NT2/D1 (cell line): ENCODE results near the gene LAMC1.
A peak's percentile ranks its signal among the peaks of the same experiment; 100 is the strongest.

ENCODE experiments used
- DNase-seq: peaks from one replicate; pipeline ENCODE4 v3.0.0-alpha.2; 2011; ENCODE audit warnings: low read depth, low spot score
- H3K27me3 ChIP-seq: 2 replicates; pipeline ENCODE4 v1.6.0; 2011; ENCODE audit warnings: mild to moderate bottlenecking; ENCODE audit not compliant: insufficient read length, insufficient read depth
- H3K36me3 ChIP-seq: 2 replicates; pipeline ENCODE4 v1.6.1; 2011; ENCODE audit warnings: mild to moderate bottlenecking, low read length, mixed read lengths; ENCODE audit not compliant: insufficient read depth, insufficient read length
- H3K4me1 ChIP-seq: 2 replicates; pipeline ENCODE4 v1.5.1; 2011; ENCODE audit not compliant: insufficient read depth, insufficient read length
- H3K4me3 ChIP-seq: 2 replicates; pipeline ENCODE4 v1.5.1; 2011; ENCODE audit warnings: low read depth; ENCODE audit not compliant: insufficient read length
- H3K9ac ChIP-seq: 2 replicates; pipeline ENCODE4 v1.6.0; 2011; ENCODE audit warnings: low read depth; ENCODE audit not compliant: insufficient read length
- H3K9me3 ChIP-seq: 2 replicates; pipeline ENCODE4 v1.5.1; 2011; ENCODE audit warnings: mild to moderate bottlenecking, low read length; ENCODE audit not compliant: insufficient read depth
- SUZ12 ChIP-seq: IDR thresholded peaks from 2 replicates; pipeline ENCODE4 v1.6.1; 2011; ENCODE audit not compliant: insufficient read length, insufficient read depth; ENCODE audit errors: extremely low read depth
- YY1 ChIP-seq: IDR thresholded peaks from 2 replicates; pipeline ENCODE4 v1.6.1; 2011; ENCODE audit not compliant: insufficient read length, insufficient read depth
- ZNF274 ChIP-seq: IDR thresholded peaks from 2 replicates; pipeline ENCODE4 v1.6.1; 2011; ENCODE audit warnings: mild to moderate bottlenecking, low read depth, low read length

The LAMC1 gene

GRCh38 chr1:183155939-183156338 lies 132.7 kb downstream of the LAMC1 start:
- no peak overlapping the region for H3K9ac ChIP-seq
- TF ChIP-seq SUZ12, result no peak
- no peak for TF ChIP-seq ZNF274
- TF ChIP-seq YY1, result no peak

GRCh38 chr1:183159960-183160359 lies 136.7 kb downstream of the LAMC1 start:
- no peaks in the 10 kb centered on the region for H3K9me3 ChIP-seq
- no peak for DNase-seq
- H3K36me3 ChIP-seq, result no peaks in the 10 kb centered on the region
- H3K27me3 ChIP-seq, result no peaks in the 10 kb centered on the region
- TF ChIP-seq SUZ12, result no peak
- no peak for TF ChIP-seq ZNF274
- TF ChIP-seq YY1, result no peak
- peaks cover 2% of the 10 kb centered on the region for H3K4me1 ChIP-seq
- H3K4me3 ChIP-seq, result no peak overlapping the region
- H3K9ac ChIP-seq, result no peak overlapping the region

More at GRCh38 chr1:183155939-183156338, 132.7 kb downstream of the LAMC1 start:
- H3K27me3 ChIP-seq, result no peaks in the 10 kb centered on the region
- no peaks in the 10 kb centered on the region for H3K9me3 ChIP-seq
- H3K36me3 ChIP-seq, result no peaks in the 10 kb centered on the region
- H3K4me3 ChIP-seq, result no peak overlapping the region
- H3K4me1 ChIP-seq, result peaks cover 2% of the 10 kb centered on the region
- no peak for DNase-seq

DNA sequence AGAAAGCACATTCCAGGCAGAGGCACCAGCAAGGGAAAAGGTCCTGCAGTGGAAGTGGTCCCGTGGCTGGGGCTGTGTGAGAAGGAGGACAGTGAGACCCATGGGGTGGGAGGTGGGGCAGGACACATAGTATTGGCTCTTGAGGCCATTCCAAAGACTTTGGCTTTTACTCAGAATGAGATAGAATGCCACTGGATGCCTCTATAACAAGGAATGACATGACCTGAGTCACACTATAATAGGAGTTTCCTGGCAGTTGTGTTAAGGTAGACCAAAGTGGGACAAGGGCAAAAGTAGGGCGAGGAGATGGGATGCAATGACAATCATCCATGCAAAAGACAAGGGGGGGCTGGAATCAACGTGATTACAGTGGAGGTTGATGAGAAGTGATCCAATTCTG lies 138.2 kb downstream of the LAMC1 start:
- H3K36me3 ChIP-seq, result no peaks in the 10 kb centered on the region
- no peak overlapping the region for H3K9ac ChIP-seq
- H3K4me1 ChIP-seq, result peaks cover 2% of the 10 kb centered on the region
- no peaks in the 10 kb centered on the region for H3K27me3 ChIP-seq
- TF ChIP-seq YY1 (no peak), SUZ12 (no peak), ZNF274 (no peak)
- no peak for DNase-seq
- H3K4me3 ChIP-seq, result no peak overlapping the region
- no peaks in the 10 kb centered on the region for H3K9me3 ChIP-seq

DNA sequence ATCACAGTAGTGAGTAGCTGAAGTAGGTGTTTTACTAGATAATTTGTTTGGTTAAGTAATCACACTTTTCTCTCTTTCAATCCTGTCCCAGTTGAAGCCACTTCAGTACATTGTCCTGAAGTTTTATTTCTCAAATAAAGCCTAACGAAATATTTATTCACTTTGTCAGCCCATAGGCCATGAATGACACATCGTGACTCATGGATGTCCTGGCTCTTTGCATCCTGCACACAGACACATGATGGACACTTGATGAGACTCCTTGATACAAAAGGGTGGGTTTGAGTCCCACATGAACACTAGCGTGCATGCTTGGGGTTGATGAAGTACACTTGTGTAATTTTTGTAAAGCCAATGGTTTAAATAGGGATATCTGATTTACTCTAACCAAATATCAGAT lies 140.1 kb downstream of the LAMC1 start:
- no peaks in the 10 kb centered on the region for H3K36me3 ChIP-seq
- TF ChIP-seq YY1, result no peak
- TF ChIP-seq SUZ12, result no peak
- TF ChIP-seq ZNF274, result no peak
- H3K27me3 ChIP-seq, result no peaks in the 10 kb centered on the region
- peaks cover 2% of the 10 kb centered on the region for H3K4me1 ChIP-seq
- no peaks in the 10 kb centered on the region for H3K9me3 ChIP-seq
- no peak overlapping the region for H3K4me3 ChIP-seq
- H3K9ac ChIP-seq, result no peak overlapping the region
- DNase-seq, result no peak

DNA sequence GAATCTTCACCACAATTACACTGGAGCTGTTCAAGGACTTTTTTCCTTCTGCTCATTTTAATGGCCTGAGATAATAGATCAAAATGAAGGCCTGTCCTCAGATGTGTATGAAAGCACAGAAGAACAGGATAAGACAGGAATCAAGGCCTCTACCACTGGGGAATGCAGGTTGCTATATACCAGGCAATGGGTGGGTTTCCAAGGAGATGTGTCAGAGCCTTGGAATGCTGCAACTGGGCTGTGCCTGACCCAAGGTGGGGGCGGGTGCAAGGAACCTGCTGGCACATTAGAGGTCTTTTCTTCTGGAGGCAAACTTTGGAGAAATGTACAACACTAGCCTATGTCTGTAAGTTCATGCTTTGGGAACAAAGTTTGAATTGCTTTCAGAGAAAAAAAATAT lies 141.1 kb downstream of the LAMC1 start:
- no peaks in the 10 kb centered on the region for H3K27me3 ChIP-seq

DNA sequence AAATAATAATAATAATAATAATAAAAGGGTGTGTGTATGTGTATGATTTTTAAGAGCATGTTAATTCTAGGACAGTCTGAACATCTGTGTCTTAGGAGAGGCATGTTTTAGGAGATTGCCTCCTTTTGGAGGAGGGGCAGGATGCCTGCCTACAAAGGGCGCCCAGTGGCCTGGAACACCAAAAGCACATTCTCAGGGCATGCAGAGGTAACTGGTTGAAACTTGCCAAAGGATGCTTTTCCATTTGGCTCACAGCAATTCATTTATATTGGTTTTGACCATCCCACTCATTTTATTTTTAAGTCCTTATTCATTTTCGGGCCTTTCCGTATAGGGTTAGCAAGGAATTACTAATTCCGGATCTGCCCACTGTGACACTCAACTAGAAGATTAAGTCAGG lies 141.7 kb downstream of the LAMC1 start:
- no peak for TF ChIP-seq SUZ12
- no peak for TF ChIP-seq ZNF274
- no peak for TF ChIP-seq YY1
- peaks cover under 1% of the 10 kb centered on the region for H3K4me1 ChIP-seq
- no peaks in the 10 kb centered on the region for H3K9me3 ChIP-seq
- no peaks in the 10 kb centered on the region for H3K27me3 ChIP-seq
- no peak for DNase-seq
- no peaks in the 10 kb centered on the region for H3K36me3 ChIP-seq
- no peak overlapping the region for H3K9ac ChIP-seq
- no peak overlapping the region for H3K4me3 ChIP-seq

More for the DNA sequence above, 141.1 kb downstream of the LAMC1 start:
- H3K36me3 ChIP-seq, result no peaks in the 10 kb centered on the region
- H3K9ac ChIP-seq, result no peak overlapping the region
- H3K4me3 ChIP-seq, result no peak overlapping the region
- no peak for TF ChIP-seq YY1
- TF ChIP-seq ZNF274, result no peak
- TF ChIP-seq SUZ12, result no peak
- DNase-seq, result peak; percentile 89
- H3K4me1 ChIP-seq, result peaks cover 2% of the 10 kb centered on the region
- H3K9me3 ChIP-seq, result no peaks in the 10 kb centered on the region

GRCh38 chr1:183165456-183165855 lies 142.2 kb downstream of the LAMC1 start:
- Histone ChIP-seq H3K4me1 (no peaks in the 10 kb centered on the region), H3K4me3 (no peak overlapping the region), H3K9ac (no peak overlapping the region), H3K9me3 (no peaks in the 10 kb centered on the region), H3K27me3 (no peaks in the 10 kb centered on the region), H3K36me3 (no peaks in the 10 kb centered on the region)
- no peak for TF ChIP-seq SUZ12
- TF ChIP-seq ZNF274, result no peak
- no peak for TF ChIP-seq YY1
- peak; percentile 27 for DNase-seq
